HG03045 (cell line): Measurements from ENCODE around the gene DYRK1A.
"Not testable (repeated sequence)": the region's sequence is repeated elsewhere in the genome, so short reads cannot be mapped to it uniquely, and the experiment has no call there.

Source experiments
- ATAC-seq: cut with Tn5 transposase; IDR thresholded peaks from one replicate; pipeline ENCODE4 v1.9.1; 2021; ENCODE audit warnings: mild to moderate bottlenecking, moderate library complexity; ENCODE audit not compliant: unreplicated experiment

Gene DYRK1A

DNA sequence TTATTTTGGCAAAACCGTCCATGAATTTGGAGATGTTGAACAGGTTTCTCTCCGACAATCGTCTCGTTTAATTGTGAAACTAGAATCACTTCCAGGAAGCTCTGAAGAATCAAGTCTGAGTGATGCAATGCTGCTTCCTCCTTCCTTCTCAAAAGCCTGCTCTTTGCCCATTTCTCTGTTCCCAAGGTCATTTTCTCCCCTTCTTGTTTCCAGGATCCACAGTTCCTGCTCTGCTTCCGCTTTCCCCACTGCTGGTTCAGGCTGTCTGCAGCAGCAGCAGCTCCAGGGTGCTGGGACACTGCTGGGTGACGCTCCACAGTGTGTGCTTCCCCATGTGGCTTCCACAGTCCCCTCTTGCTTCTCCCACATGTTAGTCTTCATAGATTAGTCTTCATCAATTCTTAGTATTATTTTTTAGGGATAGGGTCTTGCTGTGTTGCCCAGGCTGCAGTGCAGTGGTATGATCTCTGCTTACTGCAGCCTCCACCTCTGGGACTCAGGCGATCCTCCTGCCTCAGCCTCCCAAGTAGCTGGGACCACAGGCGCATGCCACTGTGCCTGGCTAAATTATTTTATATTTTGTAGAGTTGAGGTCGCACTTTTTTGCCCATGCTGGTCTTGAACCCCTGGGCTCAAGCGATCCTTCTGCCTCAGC lies 156.2 kb downstream of the DYRK1A start:
- no peak for ATAC-seq

DNA sequence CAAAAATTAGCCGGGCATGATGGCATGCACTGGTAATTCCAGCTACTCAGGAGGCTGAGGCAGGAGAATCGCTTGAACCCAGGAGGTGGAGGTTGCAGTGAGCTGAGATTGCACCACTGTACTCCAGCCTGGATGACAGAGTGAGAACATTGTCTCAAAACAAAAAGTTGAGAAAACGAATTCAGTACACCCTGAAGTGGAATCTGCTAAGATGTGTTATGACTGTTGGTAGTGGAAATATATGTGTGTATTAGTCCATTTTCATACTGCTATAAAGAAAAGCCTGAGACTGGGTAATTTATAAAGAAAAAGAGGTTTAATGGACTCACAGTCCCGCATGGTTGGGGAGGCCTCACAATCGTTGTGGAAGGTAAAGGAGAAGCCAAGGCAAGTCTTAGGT lies 158.4 kb downstream of the DYRK1A start:
- ATAC-seq: not testable (repeated sequence)

DNA sequence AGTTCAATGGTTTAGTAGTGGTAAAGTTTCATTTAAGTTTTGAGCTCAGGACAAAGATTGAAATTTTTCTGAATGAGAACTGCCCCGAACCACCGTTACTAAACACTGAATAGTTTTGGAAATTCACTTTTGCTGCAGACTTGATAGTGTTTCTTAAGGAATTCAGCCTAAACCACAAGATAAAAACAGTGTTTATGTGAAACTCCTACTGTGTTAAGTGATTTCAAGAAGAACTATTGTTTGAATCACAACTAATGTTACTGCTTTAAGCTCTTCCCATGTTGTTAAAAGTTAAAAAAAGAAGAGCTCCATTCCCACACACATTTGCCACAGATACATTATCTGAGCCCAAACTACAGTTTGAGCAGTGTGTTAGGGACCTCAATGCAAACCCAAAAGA lies 159.2 kb downstream of the DYRK1A start:
- ATAC-seq: no peak

DNA sequence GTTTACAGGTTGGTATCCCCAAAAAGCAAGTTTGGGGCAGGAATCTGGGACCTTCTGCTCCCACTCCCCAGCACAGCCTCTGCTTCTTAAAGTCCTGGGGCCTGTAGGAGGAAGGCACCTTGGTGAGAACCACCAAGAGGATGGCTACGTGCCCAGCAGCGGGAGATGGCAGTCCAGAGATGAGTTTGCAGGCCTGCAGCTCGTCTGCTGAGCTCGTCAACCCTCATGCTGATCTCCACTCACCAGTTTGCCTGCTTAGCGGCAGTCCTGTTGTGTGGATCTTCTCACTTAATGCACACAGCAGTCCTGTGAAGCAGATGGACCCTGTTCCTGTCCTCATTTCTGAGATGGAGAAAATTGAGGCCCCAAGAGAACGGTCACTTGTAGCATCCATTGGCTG lies 160.5 kb downstream of the DYRK1A start:
- no peak for ATAC-seq

DNA sequence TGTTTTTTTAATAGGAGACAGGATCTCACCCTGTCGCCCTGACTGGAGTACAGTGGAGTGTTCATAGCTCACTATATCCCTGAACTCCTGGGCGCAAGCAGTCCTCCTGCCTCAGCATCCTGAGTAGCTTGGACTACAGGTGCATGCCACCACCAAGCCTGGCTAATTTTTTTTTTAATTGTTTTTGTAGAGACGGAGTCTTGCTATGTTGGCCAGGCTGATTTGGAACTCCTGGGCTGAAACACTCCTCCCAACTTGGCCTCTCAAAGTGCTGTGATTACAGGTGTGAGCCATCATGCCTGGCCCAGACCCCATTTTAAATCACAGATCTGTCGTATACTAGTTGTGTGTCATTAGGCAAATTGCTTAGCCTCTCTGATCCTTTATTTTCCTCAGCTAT lies 161.1 kb downstream of the DYRK1A start:
- no peak for ATAC-seq

DNA sequence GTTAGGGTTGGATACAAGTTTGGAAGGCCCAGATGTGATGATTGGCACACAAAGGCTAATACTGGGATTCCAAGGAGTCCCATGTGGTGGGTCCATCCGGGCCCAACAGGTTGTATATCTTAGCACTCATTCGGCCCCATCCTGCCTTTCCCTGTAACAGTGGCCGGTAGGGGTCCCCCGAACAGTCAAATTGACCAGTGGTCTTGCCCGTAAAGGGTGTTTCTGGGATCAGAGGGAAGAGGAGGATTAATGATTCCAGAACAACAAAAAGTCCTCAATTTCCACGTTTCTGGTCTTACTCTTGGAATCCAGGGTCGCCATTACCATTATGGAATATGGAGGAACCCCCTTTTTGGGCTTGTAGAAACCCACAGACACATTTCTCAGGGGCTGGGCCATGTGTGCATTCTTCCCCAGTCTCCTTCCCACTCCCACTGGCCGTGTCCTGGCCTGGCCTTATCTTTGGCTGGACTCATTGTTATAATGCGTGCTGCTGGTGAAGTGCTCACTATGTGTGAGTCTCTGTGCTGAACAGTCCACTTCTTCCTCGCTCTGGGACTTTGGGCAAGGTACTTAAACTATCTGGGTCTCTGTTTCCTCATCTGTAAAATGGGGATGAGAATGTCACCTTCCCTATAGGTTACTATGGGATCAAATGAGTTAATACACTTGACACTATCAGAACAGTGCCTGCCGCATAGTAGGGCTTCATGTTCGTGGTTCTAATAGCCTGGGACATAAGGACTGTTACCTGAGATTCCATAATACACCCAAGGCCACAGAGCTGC lies 161.8 kb downstream of the DYRK1A start:
- ATAC-seq: no peak

DNA sequence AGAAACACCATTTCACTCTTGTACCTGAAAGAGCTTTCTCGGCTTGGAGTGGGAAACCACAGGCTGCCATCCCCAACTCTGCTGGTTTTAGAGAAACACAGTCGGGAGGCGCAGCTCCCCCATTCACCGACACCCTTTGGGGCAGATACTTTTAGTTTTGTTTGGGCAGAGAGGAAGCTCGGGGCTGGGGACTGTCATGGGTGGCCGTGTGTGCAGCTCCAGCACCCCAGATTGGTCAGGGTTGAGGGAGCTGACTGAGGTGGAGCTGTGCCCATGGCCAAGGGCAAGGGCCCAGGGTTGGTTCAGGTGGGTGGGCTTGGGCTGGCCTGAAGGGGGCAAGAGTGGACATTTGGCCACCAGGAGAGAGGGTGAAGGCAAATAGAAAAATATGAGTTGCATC lies 163.1 kb downstream of the DYRK1A start:
- no peak for ATAC-seq

GRCh38 chr21:37530901-37531351 lies 164.4 kb downstream of the DYRK1A start:
- no peak for ATAC-seq

- no peak for ATAC-seq
Measured at GRCh38 chr21:37531431-37531932, 164.9 kb downstream of the DYRK1A start.

- ATAC-seq: no peak
Measured at GRCh38 chr21:37532868-37533780, 166.6 kb downstream of the DYRK1A start.

DNA sequence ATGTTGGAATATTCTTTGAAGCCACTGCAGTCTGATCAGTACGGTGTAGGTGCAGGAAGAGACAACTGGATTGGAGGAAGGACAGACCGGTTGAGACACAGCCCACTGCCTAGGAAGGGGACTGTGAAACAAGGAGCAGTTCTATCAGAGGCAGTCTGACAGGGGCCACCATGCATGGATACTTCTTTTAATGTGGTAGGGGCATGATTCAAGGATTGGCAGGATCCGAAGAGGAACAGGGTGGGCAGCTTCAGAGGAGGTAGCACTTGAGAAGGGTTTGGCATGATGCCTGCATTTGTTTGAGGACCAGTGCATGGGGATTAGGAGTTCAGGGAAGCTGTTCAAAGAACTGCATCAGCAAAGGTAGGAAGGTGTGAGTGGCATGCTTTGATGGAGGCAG lies 167.9 kb downstream of the DYRK1A start:
- no peak for ATAC-seq

DNA sequence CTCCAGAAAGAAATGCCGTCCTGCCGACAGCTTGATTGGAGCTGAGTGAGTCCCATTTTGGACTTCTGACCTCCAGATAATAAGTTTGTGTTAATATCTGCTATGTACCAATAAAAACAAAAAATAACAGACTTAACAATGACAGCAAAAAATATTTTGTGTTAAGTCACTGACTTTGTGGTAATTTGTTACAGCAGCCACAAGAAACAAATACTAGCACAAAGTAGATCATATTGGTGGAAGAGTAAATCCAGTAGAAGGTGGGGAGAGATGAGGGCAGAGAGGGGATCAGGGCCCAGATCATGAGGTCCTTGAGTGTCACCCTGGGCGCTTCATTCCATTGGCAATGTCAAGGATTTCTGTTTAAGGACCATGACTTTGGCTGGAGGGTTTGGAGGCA lies 168.6 kb downstream of the DYRK1A start:
- ATAC-seq: no peak

DNA sequence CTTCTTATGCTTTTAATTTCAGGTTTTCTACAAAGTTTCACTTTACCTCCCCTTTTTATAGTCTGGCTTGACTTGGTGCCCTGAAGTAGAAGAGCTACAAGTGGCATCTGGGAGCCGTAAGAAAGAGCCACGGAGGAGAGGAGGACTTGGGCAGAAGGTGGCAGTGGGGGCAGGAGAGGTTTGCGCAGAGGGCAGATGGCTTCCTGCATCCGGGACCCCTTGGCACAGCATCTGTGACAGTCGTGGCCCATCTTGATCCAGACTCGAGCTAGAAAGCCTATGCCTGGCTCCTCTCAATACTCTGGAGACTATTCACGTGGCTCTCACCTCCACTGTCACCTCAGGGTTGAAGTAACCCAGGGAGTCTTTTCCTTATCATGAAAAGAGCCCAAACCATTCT lies 169.1 kb downstream of the DYRK1A start:
- ATAC-seq: no peak

DNA sequence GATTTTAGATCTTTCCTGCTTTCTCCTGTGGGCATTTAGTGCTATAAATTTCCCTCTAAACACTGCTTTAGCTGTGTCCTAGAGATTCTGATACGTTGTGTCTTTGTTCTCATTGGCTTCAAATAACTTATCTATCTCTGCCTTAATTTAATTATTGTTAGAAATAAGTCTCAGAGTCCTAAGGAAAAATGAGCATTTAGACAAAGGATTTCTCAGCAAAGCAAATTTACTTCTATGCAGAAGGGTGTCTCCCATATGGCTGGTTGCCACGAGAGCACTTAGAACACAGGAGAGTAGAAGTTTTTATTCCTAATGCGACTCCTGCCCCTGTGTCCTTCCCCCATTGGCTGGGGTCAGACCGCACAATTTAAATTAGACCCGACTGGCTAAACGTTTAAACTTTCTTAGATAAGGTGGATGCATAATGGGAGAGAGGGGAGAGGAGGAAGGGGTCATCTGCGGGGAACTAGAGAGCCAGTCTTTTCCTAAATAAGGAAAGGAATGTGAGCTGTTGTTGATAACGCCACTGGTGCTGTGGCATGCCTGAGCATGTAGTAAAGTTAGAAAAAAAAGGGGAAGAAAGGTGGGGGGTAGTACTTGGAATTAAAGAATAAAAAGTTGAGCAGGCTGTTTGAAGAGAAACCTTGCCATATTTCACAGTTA lies 170.2 kb downstream of the DYRK1A start:
- ATAC-seq: no peak

DNA sequence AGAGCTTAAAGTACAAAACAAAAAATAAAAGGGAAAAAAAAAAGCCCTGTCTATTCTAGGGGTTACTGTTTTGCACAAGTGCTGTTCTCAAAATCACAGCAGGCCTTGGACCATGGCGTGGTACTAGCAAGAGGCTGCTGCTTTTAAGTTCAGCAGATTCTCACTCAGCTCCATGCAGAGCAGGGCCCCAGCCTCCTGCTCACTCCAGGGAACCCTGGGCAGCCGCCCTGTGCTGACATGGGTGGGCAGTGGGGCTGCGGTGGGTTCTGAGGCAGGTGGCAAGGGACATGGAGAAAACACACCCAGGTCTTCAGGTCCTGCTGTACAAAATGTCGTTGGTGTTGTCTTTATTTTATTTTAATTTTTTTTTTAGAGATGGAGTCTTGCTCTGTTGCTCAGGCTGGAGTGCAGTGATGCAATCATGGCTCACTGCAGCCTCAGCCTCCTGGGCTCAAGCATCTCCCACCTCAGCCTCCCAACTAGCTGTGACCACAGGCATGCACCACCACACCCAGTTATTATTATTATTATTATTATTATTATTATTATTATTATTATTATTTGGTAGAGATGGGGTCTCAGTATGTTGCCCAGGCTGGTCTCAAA lies 170.9 kb downstream of the DYRK1A start:
- ATAC-seq: no peak

DNA sequence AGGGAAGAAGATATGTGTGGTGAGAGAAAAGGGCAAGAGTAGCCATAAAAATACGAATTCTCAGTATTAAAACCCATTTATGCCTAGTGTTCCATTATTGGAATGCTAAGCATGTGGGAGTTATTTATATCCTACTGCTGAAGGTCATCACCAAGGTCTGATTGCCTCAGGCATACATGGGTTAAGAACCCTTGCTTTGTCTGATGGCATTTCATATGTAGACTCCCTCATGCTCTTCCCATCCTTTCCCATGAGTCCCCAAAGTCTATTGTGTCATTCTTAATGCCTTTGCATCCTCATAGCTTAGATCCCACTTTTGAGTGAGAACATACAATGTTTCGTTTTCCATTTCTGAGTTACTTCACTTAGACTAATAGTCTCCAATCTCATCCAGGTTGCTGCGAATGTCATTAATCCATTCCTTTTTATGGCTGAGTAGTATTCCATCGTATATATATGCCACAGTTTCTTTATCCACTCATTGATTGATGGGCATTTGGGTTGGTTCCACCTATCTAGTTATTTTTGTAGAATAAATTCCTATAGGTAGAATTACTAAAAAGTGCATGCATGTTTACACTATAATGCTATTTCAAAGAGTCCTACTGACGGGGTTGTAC lies 172.5 kb downstream of the DYRK1A start:
- ATAC-seq: no peak

GRCh38 chr21:37541128-37541527 lies 174.6 kb downstream of the DYRK1A start:
- ATAC-seq: not testable (repeated sequence)

DNA sequence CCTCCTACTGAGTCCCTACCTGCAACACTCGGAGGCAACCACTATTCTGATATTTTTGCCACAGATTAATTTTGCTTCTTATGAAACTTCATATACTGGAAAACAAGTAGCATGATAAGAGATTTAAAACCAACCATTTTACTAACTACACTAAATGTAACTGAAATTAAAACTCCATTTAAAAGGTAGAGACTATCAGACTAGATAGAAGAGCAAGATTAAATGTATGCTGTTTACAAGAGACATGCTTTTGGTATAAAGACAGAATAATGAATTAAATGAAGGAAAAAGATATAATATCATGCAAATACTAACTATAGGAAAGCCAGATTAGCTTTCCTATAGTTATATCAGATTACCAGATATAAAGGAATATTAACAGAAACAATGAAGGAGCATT lies 175.9 kb downstream of the DYRK1A start:
- ATAC-seq: no peak

DNA sequence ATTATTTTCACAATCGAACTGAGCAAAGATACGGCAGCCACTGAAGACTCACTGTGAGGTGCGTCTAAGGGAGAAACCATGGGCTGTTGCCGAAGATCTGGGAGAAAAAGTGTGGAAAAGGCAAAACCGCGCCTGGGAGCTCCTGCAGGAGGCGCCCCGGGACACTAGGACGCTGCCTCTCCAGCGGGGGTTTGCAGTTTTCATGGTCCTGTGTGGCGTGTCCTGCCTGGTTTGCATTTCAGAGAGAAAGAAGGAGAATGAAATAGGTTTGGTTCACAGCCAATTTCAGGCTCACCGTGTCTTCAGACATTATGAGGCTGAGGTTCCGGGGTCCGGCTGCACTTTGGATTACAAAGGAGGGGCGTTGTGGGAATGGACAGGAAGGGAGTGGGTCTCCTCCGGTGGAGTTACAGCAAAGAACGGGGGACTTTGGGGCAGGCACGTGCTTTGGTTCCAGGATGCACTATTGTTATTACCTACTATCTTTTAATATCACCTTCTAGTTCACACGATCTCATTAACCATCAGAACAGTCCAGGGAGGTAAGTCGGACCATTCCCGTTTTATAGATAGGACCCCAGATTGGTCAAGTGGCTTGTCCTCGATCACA lies 179.8 kb downstream of the DYRK1A start:
- no peak for ATAC-seq
